IPS-15b (cell line): Measurements from ENCODE around the gene MT1HL1.

Experiments
- H3K27me3 ChIP-seq: one replicate; pipeline ENCODE4 v1.6.1; 2013; ENCODE audit warnings: low read length; ENCODE audit not compliant: control insufficient read depth, insufficient read depth
- H3K36me3 ChIP-seq: one replicate; pipeline ENCODE4 v1.6.1; 2013; ENCODE audit warnings: low read length; ENCODE audit not compliant: control insufficient read depth, insufficient read depth
- H3K4me1 ChIP-seq: one replicate; pipeline ENCODE4 v1.6.1; 2013; ENCODE audit warnings: mild to moderate bottlenecking, low read length; ENCODE audit not compliant: control insufficient read depth, insufficient read depth
- H3K4me3 ChIP-seq: one replicate; pipeline ENCODE4 v1.5.1; 2013; ENCODE audit warnings: low read depth, low read length
- H3K9ac ChIP-seq: one replicate; pipeline ENCODE4 v1.6.1; 2013; ENCODE audit warnings: low read depth, mild to moderate bottlenecking, low read length
- H3K9me3 ChIP-seq: one replicate; pipeline ENCODE4 v1.6.1; 2013; ENCODE audit warnings: mild to moderate bottlenecking, low read length; ENCODE audit not compliant: control insufficient read depth, insufficient read depth

MT1HL1 gene

DNA sequence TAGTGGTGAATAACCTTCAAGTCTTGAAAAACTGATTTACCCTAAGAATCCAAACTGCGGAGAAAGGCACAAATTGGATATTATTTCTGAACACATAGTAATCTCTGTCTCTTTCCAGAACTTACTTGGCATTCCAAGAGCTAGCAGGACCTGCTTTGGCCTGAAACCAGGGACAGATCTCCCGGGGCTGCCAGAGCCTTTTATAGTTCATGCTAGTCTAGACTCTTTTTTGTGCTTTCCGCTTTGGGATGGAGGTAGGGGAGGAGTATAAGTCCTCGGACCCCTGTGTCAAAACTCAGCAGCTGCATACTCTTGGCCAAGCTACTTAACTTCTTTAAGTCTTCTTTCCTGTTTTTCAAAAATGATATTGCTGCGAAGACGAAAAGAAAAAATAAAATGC lies 34.0 kb upstream of the MT1HL1 start:
- Histone ChIP-seq H3K36me3 (no peaks in the 10 kb centered on the region), H3K9me3 (no peaks in the 10 kb centered on the region), H3K4me1 (peaks cover 2% of the 10 kb centered on the region), H3K4me3 (no peak overlapping the region), H3K9ac (no peak overlapping the region), H3K27me3 (peaks cover 21% of the 10 kb centered on the region)

GRCh38 chr1:237035759-237036158 lies 31.5 kb upstream of the MT1HL1 start:
- H3K4me1 ChIP-seq = peaks cover 9% of the 10 kb centered on the region
- no peak overlapping the region for H3K9ac ChIP-seq
- no peaks in the 10 kb centered on the region for H3K9me3 ChIP-seq
- H3K36me3 ChIP-seq = no peaks in the 10 kb centered on the region
- peaks cover 9% of the 10 kb centered on the region for H3K27me3 ChIP-seq
- no peak overlapping the region for H3K4me3 ChIP-seq

- Histone ChIP-seq H3K9me3 (no peaks in the 10 kb centered on the region), H3K9ac (no peak overlapping the region), H3K36me3 (no peaks in the 10 kb centered on the region), H3K4me3 (no peak overlapping the region), H3K27me3 (peaks cover 2% of the 10 kb centered on the region), H3K4me1 (peaks cover 9% of the 10 kb centered on the region)
Measured at GRCh38 chr1:237033804-237034203, 29.6 kb upstream of the MT1HL1 start.

DNA sequence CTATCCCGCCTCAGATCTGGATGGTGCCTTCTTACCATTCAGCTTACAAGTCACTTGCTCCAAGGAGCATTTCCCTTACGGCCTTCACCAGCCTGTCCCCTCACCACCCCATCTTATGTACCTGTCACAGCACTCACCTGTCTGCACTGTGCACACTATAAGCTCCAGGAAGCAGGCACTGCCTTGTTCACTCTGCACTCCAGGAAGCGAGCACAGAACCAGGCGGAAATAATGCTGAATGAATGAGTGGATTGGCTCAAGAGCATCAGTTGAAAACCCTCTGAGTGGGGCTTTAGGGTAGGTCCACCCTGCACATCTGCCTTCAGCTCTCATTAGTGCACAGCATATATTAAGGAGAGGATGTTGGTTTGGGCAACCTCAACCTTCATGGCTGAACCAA lies 28.8 kb upstream of the MT1HL1 start:
- no peaks in the 10 kb centered on the region for H3K36me3 ChIP-seq
- no peaks in the 10 kb centered on the region for H3K9me3 ChIP-seq
- H3K27me3 ChIP-seq = peaks cover under 1% of the 10 kb centered on the region
- H3K4me3 ChIP-seq = no peak overlapping the region
- peaks cover 9% of the 10 kb centered on the region for H3K4me1 ChIP-seq
- H3K9ac ChIP-seq = no peak overlapping the region

DNA sequence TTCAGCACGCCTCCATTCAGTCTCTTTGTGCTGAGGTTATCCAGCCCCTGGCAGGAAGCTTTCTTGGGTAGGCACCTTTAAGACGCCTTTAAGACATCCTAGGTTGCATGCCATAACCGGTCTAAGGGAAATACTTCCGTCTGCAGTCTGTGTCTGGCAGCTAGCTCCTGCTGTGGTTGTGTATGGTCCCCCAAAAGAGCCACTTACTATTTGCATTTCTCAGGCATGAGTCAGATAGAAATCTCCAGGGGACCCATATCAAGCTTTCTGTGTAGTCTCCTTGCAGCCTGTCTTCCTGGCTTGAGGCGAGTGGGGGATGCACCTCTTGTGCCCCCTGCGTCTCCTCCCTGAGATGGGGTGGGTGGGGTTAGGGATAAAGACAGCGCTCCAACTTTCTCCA lies 27.8 kb upstream of the MT1HL1 start:
- Histone ChIP-seq H3K27me3 (no peaks in the 10 kb centered on the region), H3K36me3 (no peaks in the 10 kb centered on the region), H3K4me1 (peaks cover 9% of the 10 kb centered on the region), H3K4me3 (no peak overlapping the region), H3K9me3 (no peaks in the 10 kb centered on the region), H3K9ac (no peak overlapping the region)

GRCh38 chr1:237031480-237031879 lies 27.2 kb upstream of the MT1HL1 start:
- H3K36me3 ChIP-seq = no peaks in the 10 kb centered on the region
- H3K9me3 ChIP-seq = no peaks in the 10 kb centered on the region
- peaks cover 9% of the 10 kb centered on the region for H3K4me1 ChIP-seq
- no peak overlapping the region for H3K9ac ChIP-seq
- no peak overlapping the region for H3K4me3 ChIP-seq
- H3K27me3 ChIP-seq = no peaks in the 10 kb centered on the region

DNA sequence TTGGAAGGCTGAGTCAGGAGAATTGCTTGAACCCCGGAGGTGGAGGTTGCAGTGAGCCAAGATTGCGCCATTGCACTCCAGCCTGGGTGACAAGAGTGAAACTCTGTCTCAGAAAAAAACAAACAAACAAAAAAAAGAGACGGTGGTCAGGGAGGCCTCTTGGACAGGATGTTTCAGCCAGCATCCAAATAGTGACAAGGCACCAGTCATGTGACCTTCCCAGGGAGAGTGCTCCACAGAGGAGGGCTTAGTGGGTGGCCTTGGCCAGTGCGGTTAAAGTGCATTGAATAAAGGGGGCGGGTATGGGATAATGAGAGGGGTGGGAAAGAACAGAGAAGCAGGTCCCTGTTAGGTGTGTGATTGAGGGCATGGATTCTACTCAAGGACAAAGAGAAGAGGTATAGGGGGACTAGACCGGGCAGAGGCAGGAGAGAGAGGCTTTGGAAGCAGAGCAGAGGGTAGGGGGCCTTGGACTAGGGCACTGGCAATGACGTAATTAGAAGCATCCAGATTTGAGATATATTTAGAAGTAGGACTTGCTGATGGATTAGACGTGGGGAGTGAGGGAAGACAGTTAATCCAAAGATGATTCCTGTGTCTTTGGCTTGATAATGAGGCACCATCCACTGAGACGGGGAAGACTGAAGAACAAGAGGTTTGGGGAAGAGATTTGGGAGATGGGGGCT lies 25.8 kb upstream of the MT1HL1 start:
- no peaks in the 10 kb centered on the region for H3K9me3 ChIP-seq
- H3K4me3 ChIP-seq = no peak overlapping the region
- no peaks in the 10 kb centered on the region for H3K36me3 ChIP-seq
- H3K27me3 ChIP-seq = no peaks in the 10 kb centered on the region
- no peak overlapping the region for H3K9ac ChIP-seq
- H3K4me1 ChIP-seq = peaks cover 9% of the 10 kb centered on the region

DNA sequence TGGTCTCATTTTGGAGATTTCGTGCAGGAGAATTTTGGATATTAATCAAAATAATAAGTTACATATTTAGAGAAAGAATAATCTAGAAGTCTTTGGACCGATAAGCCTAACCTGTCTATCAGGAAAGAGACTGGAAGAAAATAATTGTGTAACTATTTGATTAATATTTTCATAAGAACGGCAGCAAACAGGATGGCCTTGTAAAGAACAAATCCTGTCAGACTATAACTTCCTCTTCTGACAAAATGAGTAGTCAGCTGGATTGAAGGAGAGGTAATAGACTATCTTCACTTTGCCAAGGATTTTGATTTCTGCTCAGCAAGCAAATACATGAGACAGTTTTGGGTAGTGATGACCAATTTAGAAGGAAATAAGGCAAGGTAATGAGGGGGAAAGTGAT lies 25.0 kb upstream of the MT1HL1 start:
- Histone ChIP-seq H3K36me3 (no peaks in the 10 kb centered on the region), H3K27me3 (no peaks in the 10 kb centered on the region), H3K4me1 (peaks cover 9% of the 10 kb centered on the region), H3K9me3 (no peaks in the 10 kb centered on the region), H3K4me3 (no peak overlapping the region), H3K9ac (no peak overlapping the region)

DNA sequence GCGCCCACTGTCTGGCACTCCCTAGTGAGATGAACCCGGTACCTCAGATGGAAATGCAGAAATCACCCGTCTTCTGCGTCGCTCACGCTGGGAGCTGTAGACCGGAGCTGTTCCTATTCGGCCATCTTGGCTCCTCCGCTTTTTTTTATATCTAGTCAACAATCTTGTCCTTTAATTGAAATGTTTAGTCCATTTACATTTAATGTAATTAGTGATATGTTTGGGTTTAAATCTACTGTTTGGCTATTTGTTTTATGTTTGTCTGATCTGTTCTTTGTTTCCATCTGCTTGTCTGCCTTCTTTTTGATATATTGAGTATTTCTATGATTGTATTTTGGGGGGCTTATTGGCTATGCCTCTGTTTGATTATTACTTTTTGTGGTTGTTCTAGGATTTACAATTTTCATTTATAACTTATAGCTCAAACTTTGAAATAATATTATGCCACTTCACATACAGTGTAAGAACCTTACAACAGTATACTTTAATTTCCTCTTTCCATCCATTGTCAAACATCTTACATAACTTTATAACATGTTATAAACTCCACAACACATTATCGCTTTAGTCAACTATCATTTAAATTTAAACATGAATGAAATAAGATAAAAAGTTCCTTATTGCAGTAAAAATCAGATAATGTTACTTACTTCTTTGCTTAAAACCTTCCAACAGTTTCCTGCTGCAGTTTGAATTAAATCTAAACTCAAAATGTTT lies 21.3 kb upstream of the MT1HL1 start:
- Histone ChIP-seq H3K4me3 (no peak overlapping the region), H3K9me3 (no peaks in the 10 kb centered on the region), H3K27me3 (no peaks in the 10 kb centered on the region), H3K9ac (no peak overlapping the region), H3K4me1 (no peaks in the 10 kb centered on the region), H3K36me3 (no peaks in the 10 kb centered on the region)

GRCh38 chr1:237018896-237019295 lies 14.7 kb upstream of the MT1HL1 start:
- H3K4me1 ChIP-seq = peaks cover 3% of the 10 kb centered on the region
- no peaks in the 10 kb centered on the region for H3K9me3 ChIP-seq
- H3K9ac ChIP-seq = no peak overlapping the region
- H3K27me3 ChIP-seq = no peaks in the 10 kb centered on the region
- no peak overlapping the region for H3K4me3 ChIP-seq
- H3K36me3 ChIP-seq = no peaks in the 10 kb centered on the region

GRCh38 chr1:237016626-237017025 lies 12.4 kb upstream of the MT1HL1 start:
- no peaks in the 10 kb centered on the region for H3K9me3 ChIP-seq
- H3K4me3 ChIP-seq = no peak overlapping the region
- no peaks in the 10 kb centered on the region for H3K36me3 ChIP-seq
- H3K9ac ChIP-seq = no peak overlapping the region
- no peaks in the 10 kb centered on the region for H3K27me3 ChIP-seq
- H3K4me1 ChIP-seq = peaks cover 3% of the 10 kb centered on the region

GRCh38 chr1:237013608-237014007 lies 9.4 kb upstream of the MT1HL1 start:
- H3K9ac ChIP-seq = no peak overlapping the region
- H3K4me3 ChIP-seq = no peak overlapping the region
- peaks cover 5% of the 10 kb centered on the region for H3K4me1 ChIP-seq
- no peaks in the 10 kb centered on the region for H3K27me3 ChIP-seq
- no peaks in the 10 kb centered on the region for H3K36me3 ChIP-seq
- no peaks in the 10 kb centered on the region for H3K9me3 ChIP-seq
